Measurements from ENCODE around the gene TIMM8A.

GRCh38 chrX:101357166-101357795 lies 8.7 kb upstream of the TIMM8A start:
- TF ChIP-seq POLR2A (IDR thresholded peaks at IDR 0.05; ENCODE audit: low read length) (no peak), GATA1 (IDR thresholded peaks at IDR 0.05; ENCODE audit: low read depth, low read length) (no peak)

Data from erythroblast (primary cell).